Activated CD4-positive, alpha-beta T cell treated with anti-CD3 and anti-CD28 coated beads, Interleukin-2, amount 50 U/mL, for 1 hour (primary cell): ENCODE measurements around the gene RET.

Experiments
- DNase-seq: peaks from one replicate; pipeline ENCODE4 v3.0.0-alpha.2; 2020

Gene RET

GRCh38 chr10:43111101-43111500 is 34.2 kb downstream of the RET start:
- DNase-seq = no peak

- no peak for DNase-seq
These were observed 35.2 kb downstream of the RET start for GRCh38 chr10:43111921-43112607.

DNA sequence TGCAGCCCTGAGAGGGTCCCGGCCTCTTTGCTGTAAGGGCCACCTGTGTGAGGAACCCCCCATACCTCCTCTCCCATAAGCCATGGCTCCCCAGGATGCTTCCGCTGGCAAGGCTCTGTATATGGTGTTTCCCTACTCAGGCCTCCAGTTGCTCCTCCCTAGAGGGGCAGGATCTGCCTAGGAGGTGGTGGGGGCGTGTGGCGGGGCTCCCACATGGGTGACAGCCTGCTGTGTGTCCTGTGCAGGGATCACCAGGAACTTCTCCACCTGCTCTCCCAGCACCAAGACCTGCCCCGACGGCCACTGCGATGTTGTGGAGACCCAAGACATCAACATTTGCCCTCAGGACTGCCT is 35.7 kb downstream of the RET start:
- no peak for DNase-seq

GRCh38 chr10:43113201-43114087 is 36.6 kb downstream of the RET start:
- DNase-seq = no peak

DNA sequence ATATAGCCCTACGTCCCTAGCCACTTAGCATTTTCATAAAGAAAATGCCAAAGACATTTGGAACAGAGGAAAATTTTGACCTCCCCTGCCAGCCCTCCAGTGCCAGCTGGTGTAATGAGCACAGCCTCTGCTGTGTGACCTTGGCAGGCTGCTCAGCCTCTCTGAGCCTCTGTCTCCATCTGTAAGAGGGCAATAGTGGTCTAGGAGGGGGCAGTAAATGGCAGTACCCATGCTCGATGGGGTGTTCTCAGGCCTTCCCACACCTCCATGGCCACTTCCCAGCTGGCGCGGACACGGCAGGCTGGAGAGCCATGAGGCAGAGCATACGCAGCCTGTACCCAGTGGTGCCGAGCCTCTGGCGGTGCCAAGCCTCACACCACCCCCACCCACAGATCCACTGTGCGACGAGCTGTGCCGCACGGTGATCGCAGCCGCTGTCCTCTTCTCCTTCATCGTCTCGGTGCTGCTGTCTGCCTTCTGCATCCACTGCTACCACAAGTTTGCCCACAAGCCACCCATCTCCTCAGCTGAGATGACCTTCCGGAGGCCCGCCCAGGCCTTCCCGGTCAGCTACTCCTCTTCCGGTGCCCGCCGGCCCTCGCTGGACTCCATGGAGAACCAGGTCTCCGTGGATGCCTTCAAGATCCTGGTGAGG is 37.3 kb downstream of the RET start:
- DNase-seq = no peak

GRCh38 chr10:43114743-43115611 is 38.1 kb downstream of the RET start:
- DNase-seq = no peak

GRCh38 chr10:43115881-43116595 is 39.2 kb downstream of the RET start:
- no peak for DNase-seq

- DNase-seq = no peak
These were observed 39.7 kb downstream of the RET start for GRCh38 chr10:43116596-43116995.

- no peak for DNase-seq
These were observed 40.3 kb downstream of the RET start for GRCh38 chr10:43117031-43117776.

GRCh38 chr10:43117777-43118583 is 41.1 kb downstream of the RET start:
- no peak for DNase-seq

DNA sequence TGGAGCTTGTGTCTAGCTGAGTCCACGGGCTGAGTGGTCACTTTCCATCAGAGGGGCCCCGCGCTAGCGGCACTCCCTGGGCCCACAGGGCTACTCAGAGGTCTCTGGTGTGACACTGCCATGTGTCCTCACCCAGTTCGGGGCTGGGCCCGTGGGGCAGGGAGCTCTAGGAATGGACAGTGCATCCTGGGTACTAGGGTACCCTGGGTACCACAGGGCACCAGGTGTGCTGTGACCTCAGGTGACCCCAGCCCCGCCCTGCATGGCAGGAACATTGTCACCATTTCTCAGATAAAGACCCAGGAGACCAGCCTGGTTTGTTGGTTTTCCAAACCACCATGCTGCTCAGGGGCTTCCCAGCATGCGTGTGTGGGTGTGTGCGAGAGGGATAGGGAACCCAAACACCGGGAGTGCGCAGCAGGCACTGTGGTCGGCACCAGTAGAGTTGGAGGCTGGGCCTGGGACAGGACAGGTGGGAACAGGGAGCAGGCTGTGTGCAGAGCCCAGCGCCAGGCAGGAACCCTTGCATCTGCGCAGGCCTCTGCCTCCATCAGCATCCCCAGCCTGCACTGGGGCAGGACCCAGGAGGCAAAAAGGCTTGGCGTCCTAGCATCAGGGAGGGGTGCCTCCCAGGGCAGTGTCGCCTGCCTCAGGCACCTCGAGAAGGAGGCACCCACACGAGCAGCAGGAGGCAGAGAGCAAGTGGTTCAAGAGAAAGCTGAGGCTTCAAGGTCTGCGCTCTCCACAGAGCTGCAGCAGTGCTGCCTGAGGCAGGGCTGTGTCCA is 42.0 kb downstream of the RET start:
- no peak for DNase-seq

DNA sequence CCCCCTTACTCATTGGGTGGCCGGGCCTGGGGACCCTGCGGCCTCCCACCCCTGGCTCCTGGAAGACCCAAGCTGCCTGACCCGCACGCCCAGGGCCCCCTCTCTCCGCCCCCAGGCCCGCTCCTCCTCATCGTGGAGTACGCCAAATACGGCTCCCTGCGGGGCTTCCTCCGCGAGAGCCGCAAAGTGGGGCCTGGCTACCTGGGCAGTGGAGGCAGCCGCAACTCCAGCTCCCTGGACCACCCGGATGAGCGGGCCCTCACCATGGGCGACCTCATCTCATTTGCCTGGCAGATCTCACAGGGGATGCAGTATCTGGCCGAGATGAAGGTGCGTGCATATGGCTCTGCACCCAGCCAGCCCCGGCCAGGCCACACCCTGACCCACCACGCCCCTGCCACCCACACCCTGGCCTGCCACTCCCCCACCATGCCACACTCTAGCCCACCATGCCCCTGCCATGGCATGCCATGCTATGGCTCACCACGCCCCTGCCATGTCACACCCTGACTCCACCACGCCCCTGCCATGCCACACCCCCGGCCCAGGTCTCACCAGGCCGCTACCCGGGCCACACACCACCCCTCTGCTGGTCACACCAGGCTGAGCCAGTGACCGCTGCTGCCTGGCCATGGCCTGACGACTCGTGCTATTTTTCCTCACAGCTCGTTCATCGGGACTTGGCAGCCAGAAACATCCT is 42.7 kb downstream of the RET start:
- DNase-seq = no peak

DNA sequence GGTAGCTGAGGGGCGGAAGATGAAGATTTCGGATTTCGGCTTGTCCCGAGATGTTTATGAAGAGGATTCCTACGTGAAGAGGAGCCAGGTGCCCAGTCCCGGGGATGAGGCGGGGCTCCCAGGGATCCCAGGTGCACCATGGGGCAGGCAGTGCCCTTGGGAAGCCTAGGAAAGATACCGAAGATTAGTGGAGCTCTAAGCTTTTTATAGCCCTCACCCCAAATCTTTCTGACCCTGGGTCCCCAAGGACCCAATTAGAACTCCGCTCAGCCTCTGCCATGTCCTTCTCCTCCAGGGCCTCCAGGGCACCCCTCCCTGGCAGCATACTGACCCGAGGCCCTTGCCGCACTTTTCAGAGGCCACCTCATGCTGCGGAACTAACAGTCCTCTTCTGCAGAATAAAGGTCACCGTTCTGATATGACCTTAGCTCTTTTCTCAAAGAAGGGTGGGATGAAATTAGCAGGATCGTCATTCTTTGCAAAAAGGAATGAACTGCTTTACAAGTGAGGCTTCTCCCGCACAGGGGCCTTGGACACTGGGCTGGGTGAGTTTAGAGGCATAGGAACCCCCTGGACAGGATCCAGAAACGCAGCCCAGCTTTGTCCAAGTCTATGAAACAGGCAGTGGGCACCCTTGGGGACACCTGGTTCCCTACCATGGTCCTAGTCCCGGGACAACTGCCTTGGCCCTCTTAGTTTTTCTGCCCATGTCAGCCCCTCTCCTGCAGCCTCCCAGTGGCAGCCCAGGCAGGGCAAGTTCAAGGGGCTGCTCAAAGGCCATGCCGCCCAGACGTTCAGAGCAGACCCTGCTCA is 43.5 kb downstream of the RET start:
- DNase-seq = no peak

- DNase-seq = peak; percentile 10
These were observed 44.1 kb downstream of the RET start for GRCh38 chr10:43120929-43121314.

DNA sequence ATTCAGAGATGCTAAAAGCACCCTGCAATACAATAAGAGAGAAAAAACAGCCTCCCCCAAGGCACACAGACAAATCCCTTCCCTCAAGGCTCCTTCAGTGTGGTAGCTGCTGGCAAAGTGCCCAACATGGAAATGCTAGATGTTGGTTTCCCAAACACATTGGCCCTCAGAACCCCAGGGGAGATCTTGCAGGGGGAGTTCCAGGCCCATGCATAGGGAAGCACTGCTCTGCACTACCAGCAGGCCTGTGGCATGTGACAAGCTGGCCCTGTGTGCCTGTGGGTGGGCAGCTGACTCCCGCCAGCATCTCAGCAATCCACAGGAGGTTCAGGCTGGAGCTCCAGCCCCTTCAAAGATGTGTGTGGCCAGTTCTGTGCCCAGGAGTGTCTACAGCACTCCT is 44.6 kb downstream of the RET start:
- DNase-seq = no peak

DNA sequence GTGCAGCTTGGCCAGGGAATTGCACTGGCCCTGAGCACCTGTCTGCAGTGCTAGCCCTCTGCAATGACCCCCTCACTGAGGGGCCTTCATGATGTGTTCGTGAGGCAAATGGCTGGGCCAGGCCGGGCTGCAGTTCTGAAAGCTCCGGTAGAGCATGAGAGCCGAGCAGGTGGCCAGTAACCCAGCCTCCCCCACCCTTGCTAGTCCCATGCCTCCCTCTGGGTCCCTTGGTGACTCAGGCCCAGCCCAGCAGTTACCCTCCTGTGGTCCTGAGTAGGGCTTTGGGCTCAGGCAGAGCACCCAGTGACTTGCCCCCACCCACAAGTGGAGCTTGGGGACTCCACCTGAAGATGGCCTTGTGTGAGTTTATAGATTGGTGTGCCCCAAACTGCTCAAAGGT is 45.2 kb downstream of the RET start:
- DNase-seq = no peak

GRCh38 chr10:43122826-43123225 is 46.0 kb downstream of the RET start:
- DNase-seq = no peak
